Measurements from ENCODE around the gene EIF3K.

GRCh38 chr19:38640368-38640767 lies 21.4 kb downstream of the EIF3K start:
- no peak for TF ChIP-seq CTCF (IDR thresholded peaks at IDR 0.05)
- TF ChIP-seq EP300 (IDR thresholded peaks at IDR 0.05), result peak in 1 of 2 donors; percentile 11

All from tibial nerve (tissue), 4 donors.